HepG2 (cell line): ENCODE results near the gene NRIP2. TPM values are rescaled to one million over a fixed set of nuclear protein-coding genes. Genes with fewer than 3 reads are reported as not detected.

Source experiments
- ARHGAP35 ChIP-seq: sonication (generic); formaldehyde crosslinking; IDR thresholded peaks from 2 replicates; pipeline ENCODE4 v1.9.0; 2022; ENCODE audit warnings: mild to moderate bottlenecking, inconsistent platforms, moderate library complexity, missing genetic modification reagents, borderline replicate concordance
- ARNTL ChIP-seq: sonication (generic); formaldehyde crosslinking; IDR thresholded peaks from 2 replicates; pipeline ENCODE4 v1.4.0; 2020; ENCODE audit warnings: mild to moderate bottlenecking, missing genetic modification reagents
- CSRNP2 ChIP-seq: sonication (generic); formaldehyde crosslinking; conservative IDR thresholded peaks from 2 replicates; pipeline ENCODE4 v1.8.0; 2022; ENCODE audit warnings: low read depth, missing genetic modification reagents
- EHMT2 ChIP-seq: fragments of 200-600 bp; sonication (generic); IDR thresholded peaks from 2 replicates; pipeline ENCODE4 v1.7.0; 2017; ENCODE audit warnings: antibody characterized with exemption, low read depth, low read length, borderline replicate concordance
- ELF4 ChIP-seq: sonication (generic); formaldehyde crosslinking; IDR thresholded peaks from 2 replicates; pipeline ENCODE4 v1.5.0; 2020; ENCODE audit warnings: missing genetic modification reagents, mild to moderate bottlenecking, moderate library complexity, borderline replicate concordance
- FOXK2 ChIP-seq: fragments of 450-650 bp; IDR thresholded peaks from 2 replicates; pipeline ENCODE4 v1.6.1; 2016
- JDP2 ChIP-seq: sonication (generic); formaldehyde crosslinking; IDR thresholded peaks from 2 replicates; pipeline ENCODE4 v1.8.1; 2022; ENCODE audit warnings: missing genetic modification reagents, borderline replicate concordance
- MAFG ChIP-seq: sonication (generic); formaldehyde crosslinking; IDR thresholded peaks from 2 replicates; pipeline ENCODE4 v1.5.1; 2020; ENCODE audit warnings: mild to moderate bottlenecking, missing genetic modification reagents
- NONO ChIP-seq, 2 experiments: fragments of 450-650 bp in 1 of 2; sonication (generic) in 1 of 2; formaldehyde crosslinking in 1 of 2; IDR thresholded peaks in 1 of 2; conservative IDR thresholded peaks in 1 of 2; 2 replicates each; pipeline versions ENCODE4 v1.6.1 to v1.8.0; 2017 to 2022; ENCODE audit warnings: mild to moderate bottlenecking in 1 of 2, missing genetic modification reagents in 1 of 2, moderate library complexity in 1 of 2
- RBAK ChIP-seq: sonication (generic); formaldehyde crosslinking; IDR thresholded peaks from 2 replicates; pipeline ENCODE4 v1.5.1; 2020; ENCODE audit warnings: mild to moderate bottlenecking, missing genetic modification reagents
- SP4 ChIP-seq: sonication (generic); formaldehyde crosslinking; IDR thresholded peaks from 2 replicates; pipeline ENCODE4 v1.8.1; 2023; ENCODE audit warnings: mild to moderate bottlenecking, missing genetic modification reagents
- STAT6 ChIP-seq: sonication (generic); formaldehyde crosslinking; IDR thresholded peaks from 2 replicates; pipeline ENCODE4 v1.4.0; 2020; ENCODE audit warnings: missing genetic modification reagents, mild to moderate bottlenecking, borderline replicate concordance
- TEF ChIP-seq: sonication (generic); formaldehyde crosslinking; IDR thresholded peaks from 2 replicates; pipeline ENCODE4 v1.5.0; 2020; ENCODE audit warnings: missing genetic modification reagents
- ZBTB4 ChIP-seq: sonication (generic); formaldehyde crosslinking; IDR thresholded peaks from 2 replicates; pipeline ENCODE4 v1.4.0; 2020; ENCODE audit warnings: missing genetic modification reagents, mild to moderate bottlenecking, borderline replicate concordance
- ZC3H4 ChIP-seq: sonication (generic); formaldehyde crosslinking; IDR thresholded peaks from 2 replicates; pipeline ENCODE4 v1.4.0; 2020; ENCODE audit warnings: missing genetic modification reagents, borderline replicate concordance
- ZFP36L1 ChIP-seq: sonication (generic); formaldehyde crosslinking; IDR thresholded peaks from 2 replicates; pipeline ENCODE4 v1.8.0; 2022; ENCODE audit warnings: mild to moderate bottlenecking, missing genetic modification reagents, moderate library complexity
- ZFYVE20 ChIP-seq: sonication (generic); formaldehyde crosslinking; IDR thresholded peaks from 2 replicates; pipeline ENCODE4 v1.8.0; 2023; ENCODE audit warnings: low read depth, mild to moderate bottlenecking, moderate library complexity, missing genetic modification reagents, borderline replicate concordance
- ZNF282 ChIP-seq: fragments of 450-650 bp; IDR thresholded peaks from 2 replicates; pipeline ENCODE4 v1.6.1; 2018; ENCODE audit not compliant: partially characterized antibody
- ZNF772 ChIP-seq: sonication (generic); formaldehyde crosslinking; IDR thresholded peaks from 2 replicates; pipeline ENCODE4 v1.5.0; 2020; ENCODE audit warnings: mild to moderate bottlenecking, missing genetic modification reagents
- polyA plus RNA-seq, 8 experiments: library from polyadenylated mRNA; depleted of rRNA in 3 of 8; stranded (reverse) in 7 of 8; unstranded in 1 of 8; fragments of >200 nt; fragmentation: Illumina TruSeq in 4 of 8; extraction: Trizol in 4 of 8; gene quantifications; 2 replicates each; pipeline versions ENCODE4 v1.2.1 to v1.2.3, GENCODE V29; 2011 to 2016; ENCODE audit warnings: low read depth in 4 of 8, missing spikeins in 1 of 8, mixed read lengths in 1 of 8; ENCODE audit not compliant: insufficient read depth in 1 of 8
- total RNA-seq, 5 experiments: library from RNA; depleted of rRNA; stranded (reverse); fragments of >200 nt; fragmentation: Illumina TruSeq; extraction: Trizol; gene quantifications; 2 replicates each; pipeline ENCODE4 v1.2.3, GENCODE V29; 2016; ENCODE audit warnings: low read depth in 1 of 5

NRIP2 gene
- total and polyA plus RNA-seq, 2 of the 13 experiments (the other 11 are each of a cell fraction or from before 2014, with no cell fraction given) = not detected

GRCh38 chr12:2812290-2813213 lies 22.3 kb downstream of the NRIP2 start, which contains the start of gene ITFG2 (continued):
- TF ChIP-seq ARHGAP35 (CRISPR knock-in tag) (peak; percentile 84; the same call in 1 of the 2 replicates), ZFYVE20 (CRISPR knock-in tag) (no peak), NONO (IDR thresholded peaks at IDR 0.05) (no peak), NONO (CRISPR knock-in tag; conservative IDR thresholded peaks at IDR 0.05) (peak; percentile 96), ZBTB4 (no peak), ZNF282 (no peak), JDP2 (CRISPR knock-in tag) (no peak), ZNF772 (CRISPR knock-in tag) (no peak; the same call in 1 of the 2 replicates), MAFG (CRISPR knock-in tag) (no peak), SP4 (CRISPR knock-in tag) (peak; percentile 67; the same call in 1 of the 2 replicates), ELF4 (CRISPR knock-in tag) (peak; percentile 80; the same call in 1 of the 2 replicates), ZFP36L1 (CRISPR knock-in tag) (no peak), STAT6 (CRISPR knock-in tag) (peak; percentile 38; the same call in 1 of the 2 replicates), ARNTL (CRISPR knock-in tag) (peak; percentile 86), RBAK (CRISPR knock-in tag) (no peak), ZC3H4 (CRISPR knock-in tag) (peak; percentile 82; the same call in 1 of the 2 replicates), CSRNP2 (no peak), FOXK2 (no peak), TEF (peak; percentile 70; the same call in 1 of the 2 replicates), EHMT2 (no peak)
